ENCODE results near the gene INAFM1. TPM values are rescaled to one million over a fixed set of nuclear protein-coding genes. Genes with fewer than 3 reads are reported as not detected.
A peak's percentile ranks its signal among the peaks of the same experiment; 100 is the strongest.

Gene INAFM1
- total RNA-seq, 2 donors from 2014 or later = 16.1 to 17.1 TPM

GRCh38 chr19:47324502-47324901 lies 49.8 kb downstream of the INAFM1 start:
- DNase-seq (peak; percentile 31), ATAC-seq (peak; percentile 81 to 86)

More at GRCh38 chr19:47324502-47324901, 49.8 kb downstream of the INAFM1 start:
- intact Hi-C loops (cut with DNase I) = no loop called here

Small RNA genes within 50 kb of the gene (microRNA-seq; reads per million reads assigned to microRNA genes)
- gene MIR3190 (0 reads per million in 2 donors), gene MIR3191 (0 reads per million in 2 donors)

Other genes starting within 250 kb of the INAFM1 start
- 10 to 100 TPM; 30.6 to 35.8 TPM for gene TMEM160, start 226.3 kb upstream of the INAFM1 start, total RNA-seq
- gene ZC3H4, start 161.1 kb upstream of the INAFM1 start, total RNA-seq = 10 to 100 TPM; 24.2 to 26.3 TPM
- gene SAE1, start 144.1 kb upstream of the INAFM1 start, total RNA-seq = 10 to 100 TPM; 50.1 to 54.7 TPM
- 1 to 10 TPM; 2.9 to 4.1 TPM for gene BBC3, start 43.7 kb upstream of the INAFM1 start, total RNA-seq
- gene CCDC9, start 18.4 kb upstream of the INAFM1 start, total RNA-seq = 10 to 100 TPM; 21.4 to 28.7 TPM
- 10 to 100 TPM; 13.4 to 15.6 TPM for gene C5AR1, start 35.0 kb downstream of the INAFM1 start, total RNA-seq
- 1 to 10 TPM in 1 of 2 donors, under 1 TPM in 1; 0.81 to 2.4 TPM for gene C5AR2, start 57.3 kb downstream of the INAFM1 start, total RNA-seq
- gene DHX34, start 74.4 kb downstream of the INAFM1 start, total RNA-seq = 1 to 10 TPM; 5.9 to 6.8 TPM
- 1 to 10 TPM; 5.6 to 7.0 TPM for gene MEIS3, start 144.6 kb downstream of the INAFM1 start, total RNA-seq
- gene SLC8A2, start 197.0 kb downstream of the INAFM1 start, total RNA-seq = under 1 TPM in 1 of 2 donors, not detected in 1; 0.15 TPM
- gene KPTN, start 209.3 kb downstream of the INAFM1 start, total RNA-seq = 10 to 100 TPM in 1 of 2 donors, 1 to 10 TPM in 1; 6.9 to 10.5 TPM
- gene NAPA, start 240.2 kb downstream of the INAFM1 start, total RNA-seq = 100 to 1,000 TPM in 1 of 2 donors, 10 to 100 TPM in 1; 92.7 to 113 TPM